Measurements from ENCODE around the gene KLHL35.
A peak's percentile ranks its signal among the peaks of the same experiment; 100 is the strongest.
"Not testable (repeated sequence)": the region's sequence is repeated elsewhere in the genome, so short reads cannot be mapped to it uniquely, and the experiment has no call there.

KLHL35 gene

DNA sequence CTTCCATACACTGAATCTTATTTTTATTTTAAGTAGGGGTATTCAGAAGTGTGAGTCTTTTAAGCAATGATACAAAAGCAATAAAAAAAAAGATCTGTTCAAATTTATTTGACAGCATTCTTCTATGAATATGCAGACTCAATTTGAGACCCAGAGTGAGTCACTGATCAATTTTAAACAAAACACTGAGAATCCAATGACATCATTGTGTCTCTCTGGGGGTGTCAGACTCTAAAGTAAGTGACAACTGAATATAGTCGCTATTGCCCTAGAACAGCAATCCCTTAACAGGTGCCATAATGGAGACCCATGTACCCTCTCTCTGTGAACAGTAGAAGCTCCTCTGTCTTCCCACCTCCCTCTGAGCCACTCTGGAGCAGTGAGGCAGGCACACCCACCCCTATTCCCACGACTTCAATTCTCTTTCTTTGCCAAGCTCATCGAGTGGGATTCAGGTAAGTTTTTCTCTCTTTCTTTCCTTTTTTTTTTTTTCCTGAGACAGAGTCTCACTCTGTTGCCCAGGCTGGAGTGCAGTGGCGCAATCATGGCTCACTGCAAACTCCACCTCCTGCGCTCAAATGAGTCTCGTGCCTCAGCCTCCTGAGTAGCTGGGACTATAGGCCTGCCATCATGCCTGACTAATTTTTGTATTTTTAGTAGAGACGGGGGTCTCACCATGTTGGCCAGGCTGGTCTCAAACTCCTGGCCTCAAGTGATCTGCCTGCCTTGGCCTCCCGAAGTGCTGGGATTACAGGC, 38.7 kb downstream of the KLHL35 start:
- FAIRE-seq, result no peak
- no peak for DNase-seq (ENCODE audit: low spot score)

DNA sequence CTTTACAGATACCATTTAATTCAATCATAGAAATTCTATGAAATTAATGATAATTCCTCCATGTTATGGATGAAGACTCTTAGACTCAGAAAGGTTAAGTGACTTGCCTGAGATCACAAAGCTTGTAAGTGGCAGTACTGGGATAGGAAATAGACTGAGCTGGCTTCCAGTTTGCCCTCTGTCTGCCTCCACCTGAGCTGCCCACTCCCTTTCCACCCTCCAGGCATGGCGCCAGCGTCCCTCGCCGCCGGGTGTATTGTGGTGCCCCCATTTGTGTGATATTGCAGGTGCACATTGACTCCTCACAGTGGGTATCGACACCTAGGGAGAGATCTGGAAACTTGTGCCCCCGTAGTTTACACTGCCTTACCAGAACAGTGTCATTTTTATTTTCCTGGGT, 43.1 kb downstream of the KLHL35 start:
- FAIRE-seq (no peak), DNase-seq (ENCODE audit: low spot score) (no peak)

DNA sequence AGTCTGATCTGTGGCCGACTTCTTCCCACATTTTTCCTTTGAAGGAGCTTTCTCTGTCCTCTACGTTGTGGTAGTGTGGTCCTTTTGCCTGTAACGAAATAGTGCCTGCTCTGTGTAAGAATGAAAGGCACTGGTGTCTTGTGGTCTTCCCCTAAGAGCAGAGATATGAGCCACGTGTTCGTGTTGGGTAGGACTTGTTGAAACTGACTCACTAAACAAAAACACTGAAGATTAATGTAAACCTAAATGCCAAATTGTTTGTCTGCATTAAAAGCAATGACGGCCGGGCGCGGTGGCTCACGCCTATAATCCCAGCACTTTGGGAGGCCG, 43.8 kb downstream of the KLHL35 start:
- FAIRE-seq (no peak), DNase-seq (ENCODE audit: low spot score) (no peak)

DNA sequence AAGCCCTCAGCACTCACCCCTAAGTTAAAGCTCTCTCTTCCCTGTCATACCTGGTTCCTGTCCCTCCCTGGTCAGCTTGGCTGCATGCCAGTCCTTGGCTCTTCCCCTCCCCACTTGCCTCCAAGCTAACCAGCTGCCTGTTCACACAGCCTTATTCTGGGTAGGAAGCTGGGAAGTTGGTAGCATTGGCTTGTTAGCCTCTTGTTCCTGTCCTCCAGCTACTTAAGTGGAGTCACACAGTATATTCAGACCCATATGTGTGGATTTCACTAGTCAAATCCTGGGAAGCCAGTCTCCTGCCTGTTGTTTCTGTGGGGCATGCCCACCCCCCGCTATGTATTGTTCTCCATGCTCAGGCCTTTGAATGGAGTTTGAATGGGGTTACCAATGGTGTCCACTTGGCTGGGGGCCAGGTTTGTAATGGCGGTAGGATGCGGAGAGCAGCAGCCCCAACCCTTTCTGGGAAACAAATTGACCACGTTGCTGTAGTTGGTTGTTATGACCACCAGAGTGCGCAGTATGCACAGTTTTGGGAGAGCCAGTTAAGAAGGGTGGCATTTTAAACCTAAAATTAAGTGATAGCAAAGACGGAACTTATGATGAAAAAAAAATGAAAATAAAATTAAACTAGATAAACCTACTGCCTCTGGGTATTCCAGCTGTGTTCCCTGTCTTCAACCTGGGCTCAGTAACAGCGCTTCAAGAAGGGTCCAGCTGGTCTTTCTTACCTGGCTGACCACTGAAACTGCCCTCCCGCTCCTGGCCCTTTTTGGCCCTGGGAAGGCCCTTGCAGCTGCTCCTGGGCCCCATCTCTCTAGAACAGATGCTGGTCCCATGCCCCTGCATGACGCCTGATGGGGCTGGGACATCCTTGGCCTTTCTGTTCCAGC, 44.4 kb downstream of the KLHL35 start:
- FAIRE-seq (no peak), DNase-seq (ENCODE audit: low spot score) (peak; percentile 40)

DNA sequence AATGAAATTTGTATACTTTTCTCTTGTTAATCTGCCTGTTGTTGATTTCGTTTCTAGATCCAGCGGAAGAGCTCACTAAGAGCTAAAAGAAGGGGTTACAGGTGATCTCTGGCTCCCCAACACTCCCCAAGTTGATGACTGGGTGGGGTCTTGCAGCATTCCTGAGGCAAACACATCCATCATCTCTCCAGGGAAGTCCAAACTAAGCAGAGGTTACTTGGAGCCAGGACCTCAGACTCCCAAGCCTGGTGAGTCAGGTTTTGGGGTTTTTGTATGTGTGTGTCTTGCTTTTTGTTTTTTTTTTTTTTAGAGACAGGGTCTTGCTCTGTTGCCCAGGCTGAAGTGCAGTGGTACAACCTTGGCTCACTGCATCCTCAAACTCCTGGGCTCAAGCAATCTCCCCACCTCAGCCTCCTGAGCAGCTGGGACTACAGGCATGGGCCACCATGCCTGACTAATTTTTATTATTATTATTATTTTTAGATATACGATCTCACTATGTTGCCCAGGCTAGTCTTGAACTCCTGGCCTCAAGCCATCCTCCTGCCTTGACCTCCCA, 45.2 kb downstream of the KLHL35 start:
- DNase-seq (ENCODE audit: low spot score) (no peak), FAIRE-seq (no peak)

DNA sequence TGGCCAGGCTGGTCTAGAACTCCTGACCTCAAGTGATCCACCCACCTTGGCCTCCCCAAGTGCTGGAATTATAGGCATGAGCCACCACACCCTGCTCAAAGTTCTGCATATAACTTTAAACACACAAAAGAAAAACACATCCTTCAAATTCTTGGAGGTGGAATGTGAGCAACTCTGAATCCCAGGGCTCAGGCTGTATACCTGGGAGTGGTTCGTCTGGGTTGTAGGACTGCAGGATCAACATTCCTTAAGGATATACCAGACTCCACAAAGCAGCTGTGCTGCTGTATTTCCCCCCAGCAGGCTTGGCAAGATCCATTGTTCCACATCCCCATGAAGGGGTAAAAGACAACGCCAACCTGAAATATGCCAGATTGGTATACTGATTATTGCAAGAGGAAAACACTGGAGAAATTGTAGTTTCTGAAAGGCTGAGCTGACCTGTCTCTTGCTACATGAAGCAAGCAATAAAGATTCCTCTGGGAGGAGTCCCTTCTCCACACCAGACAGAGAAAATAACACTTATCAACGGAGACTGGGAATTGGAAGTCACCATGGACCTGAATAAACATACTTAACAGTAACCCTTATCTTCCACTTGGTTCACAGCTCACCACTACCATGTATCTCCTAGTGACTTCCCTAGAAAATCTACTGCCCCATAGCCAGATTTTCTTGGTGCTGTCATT, 45.9 kb downstream of the KLHL35 start:
- FAIRE-seq (no peak), DNase-seq (ENCODE audit: low spot score) (no peak)

DNA sequence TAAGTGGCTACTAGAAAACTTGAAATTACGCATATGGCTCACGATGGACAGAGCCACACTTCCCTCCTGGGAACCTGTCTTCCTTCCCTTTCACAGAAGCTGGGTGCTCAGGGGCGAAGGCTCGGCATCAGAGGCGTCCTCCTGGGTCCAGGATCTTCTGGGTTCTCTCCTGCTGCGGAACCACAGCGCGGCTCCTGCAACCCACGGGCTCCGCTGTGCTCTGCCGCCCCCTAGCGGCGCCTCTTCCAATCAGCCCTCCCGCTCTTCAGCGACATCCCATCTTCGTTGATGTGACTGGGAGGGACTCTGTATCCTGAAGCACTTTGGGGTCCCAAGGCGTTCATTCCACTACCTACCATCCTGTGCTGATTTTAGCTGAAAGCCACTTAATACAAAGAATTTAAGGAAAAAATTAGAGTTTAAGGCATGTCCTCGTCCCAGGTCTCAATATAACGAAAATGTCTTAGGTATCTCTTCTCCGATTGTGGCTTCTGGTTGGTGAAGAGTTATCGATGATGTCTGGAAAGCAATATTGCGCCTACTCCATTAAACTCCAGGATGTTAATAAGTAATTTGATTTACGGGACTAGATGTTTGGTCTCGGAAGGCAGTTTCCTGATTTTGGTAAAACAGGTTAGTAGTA, 48.4 kb downstream of the KLHL35 start:
- peak; percentile 26 for DNase-seq (ENCODE audit: low spot score)
- no peak for FAIRE-seq

DNA sequence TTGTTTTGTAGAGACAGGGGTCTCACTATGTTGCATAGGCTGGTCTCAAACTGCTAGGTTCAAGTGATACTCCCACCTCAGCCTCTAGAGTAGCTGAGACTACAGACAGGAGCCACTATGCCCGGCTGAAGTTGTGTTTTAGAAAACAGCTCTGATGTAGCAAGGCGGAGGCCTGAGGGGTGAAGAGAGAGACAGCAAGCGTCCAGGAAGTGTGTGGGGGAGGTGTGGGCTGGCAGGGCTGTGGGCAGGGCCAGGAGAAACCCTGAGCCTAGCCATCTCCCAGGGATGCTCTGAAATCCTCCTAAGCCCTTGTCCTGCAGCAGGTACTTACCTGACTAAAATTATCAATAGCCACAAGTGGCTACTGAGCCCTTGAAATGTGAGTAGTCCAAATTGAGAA, 49.8 kb downstream of the KLHL35 start:
- DNase-seq (ENCODE audit: low spot score), result no peak
- FAIRE-seq, result no peak

DNA sequence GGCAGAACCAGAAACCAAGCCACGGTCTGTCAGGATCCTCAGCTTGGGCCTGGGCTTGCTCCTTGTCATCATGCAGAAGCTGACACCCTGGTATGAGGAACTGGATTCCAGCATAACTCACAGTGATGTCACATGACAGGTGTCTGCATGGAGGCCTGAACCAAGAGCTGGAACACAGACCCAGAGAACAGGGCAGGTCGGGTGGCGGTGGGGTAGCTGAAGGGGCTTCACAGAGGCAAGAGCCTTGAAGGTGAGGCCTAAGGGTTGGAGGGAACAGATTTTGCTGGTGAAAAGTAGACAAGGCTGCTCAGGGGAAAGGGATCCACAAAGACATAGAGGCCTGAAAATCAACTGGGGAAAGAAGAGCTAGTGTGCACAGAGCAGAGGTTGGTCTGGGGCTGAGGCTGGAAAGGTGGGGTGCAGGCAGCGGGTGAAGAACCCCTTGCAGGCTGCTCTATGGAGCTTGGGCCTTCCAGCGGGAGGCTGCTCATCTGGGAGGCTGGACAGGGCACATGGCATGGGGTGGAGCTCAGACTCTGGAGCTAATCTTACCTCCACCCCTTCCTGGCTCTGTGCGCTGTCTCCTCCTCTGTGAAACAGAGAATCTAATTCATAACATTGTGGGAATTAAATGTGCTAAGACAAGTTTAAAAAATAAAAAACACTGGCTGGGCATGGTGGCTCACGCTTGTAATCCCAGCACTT, 52.1 kb downstream of the KLHL35 start:
- FAIRE-seq (no peak), DNase-seq (ENCODE audit: low spot score) (no peak)

DNA sequence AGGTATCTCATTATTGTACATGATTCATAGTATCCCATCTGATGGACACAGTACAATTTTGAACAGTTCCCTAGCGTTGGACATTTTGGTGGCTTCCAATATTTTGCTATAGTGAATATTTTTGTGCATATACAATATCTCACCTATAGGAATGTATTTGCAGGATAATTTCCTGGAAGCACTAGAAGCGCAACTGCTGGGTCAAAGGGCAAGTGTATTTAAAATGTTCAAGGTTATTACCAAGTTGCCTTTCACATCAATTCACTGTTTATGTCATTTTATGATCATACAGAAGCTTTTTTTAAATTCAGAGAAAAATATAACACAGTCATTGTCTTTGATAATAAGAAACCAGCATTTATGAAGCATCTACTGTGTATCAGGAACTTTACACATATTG, 52.8 kb downstream of the KLHL35 start:
- DNase-seq (ENCODE audit: low spot score) (no peak), FAIRE-seq (no peak)

DNA sequence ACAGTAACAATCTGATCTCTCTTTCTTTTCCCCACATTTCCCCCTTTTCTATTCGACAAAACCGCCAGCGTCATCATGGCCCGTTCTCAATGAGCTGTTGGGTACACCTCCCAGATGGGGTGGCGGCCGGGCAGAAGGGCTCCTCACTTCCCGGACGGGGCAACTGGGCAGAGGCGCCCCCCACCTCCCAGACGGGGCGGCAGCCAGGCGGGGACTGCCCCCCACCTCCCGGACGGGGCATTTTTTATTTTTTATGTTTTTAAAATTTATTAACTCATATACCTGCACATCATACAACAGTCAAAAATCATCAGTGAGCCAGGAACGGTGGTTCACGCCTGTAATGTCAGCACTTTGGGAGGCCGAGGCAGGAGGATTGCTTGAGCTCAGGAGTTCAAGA, 54.2 kb downstream of the KLHL35 start:
- not testable (repeated sequence) for DNase-seq (ENCODE audit: low spot score); FAIRE-seq

DNA sequence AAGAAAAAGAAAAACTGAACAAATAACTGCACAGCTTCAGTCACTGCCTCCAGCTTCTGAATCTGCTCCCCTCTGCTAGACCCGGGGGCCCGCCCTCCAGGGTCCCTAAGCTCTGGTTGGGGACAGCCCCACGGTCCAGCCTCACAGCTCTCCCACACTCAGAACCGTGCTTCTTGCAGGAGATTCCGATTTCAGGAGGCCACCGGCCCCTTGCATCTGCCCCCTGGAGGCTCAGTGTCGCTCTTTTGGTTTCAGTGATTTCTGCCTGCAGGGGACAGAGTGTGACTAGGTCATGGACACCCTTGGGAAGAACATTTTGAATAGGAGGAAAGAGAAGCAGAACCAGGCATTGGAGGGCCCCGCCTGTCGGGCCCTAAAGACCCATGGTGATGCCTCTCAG, 56.8 kb downstream of the KLHL35 start:
- DNase-seq (ENCODE audit: low spot score) (no peak), FAIRE-seq (no peak)

DNA sequence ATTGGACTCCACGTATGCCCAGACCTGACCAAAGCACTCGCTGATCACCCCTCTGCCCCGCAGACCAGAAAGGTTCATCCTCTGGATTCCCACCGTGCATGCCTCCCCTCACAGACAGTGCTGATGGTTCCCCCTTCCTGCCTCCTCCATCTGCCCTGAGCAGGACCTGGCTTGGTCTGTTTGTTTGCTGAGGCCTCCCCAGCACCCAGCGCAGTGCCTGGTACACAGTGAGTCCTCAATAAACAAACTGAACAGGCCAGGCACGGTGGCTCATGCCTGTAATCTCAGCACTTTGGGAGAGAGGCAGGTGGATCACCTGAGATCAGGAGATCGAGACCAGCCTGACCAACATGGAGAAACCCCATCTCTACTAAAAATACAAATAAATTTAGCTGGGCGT, 57.4 kb downstream of the KLHL35 start:
- no peak for FAIRE-seq
- no peak for DNase-seq (ENCODE audit: low spot score)

DNA sequence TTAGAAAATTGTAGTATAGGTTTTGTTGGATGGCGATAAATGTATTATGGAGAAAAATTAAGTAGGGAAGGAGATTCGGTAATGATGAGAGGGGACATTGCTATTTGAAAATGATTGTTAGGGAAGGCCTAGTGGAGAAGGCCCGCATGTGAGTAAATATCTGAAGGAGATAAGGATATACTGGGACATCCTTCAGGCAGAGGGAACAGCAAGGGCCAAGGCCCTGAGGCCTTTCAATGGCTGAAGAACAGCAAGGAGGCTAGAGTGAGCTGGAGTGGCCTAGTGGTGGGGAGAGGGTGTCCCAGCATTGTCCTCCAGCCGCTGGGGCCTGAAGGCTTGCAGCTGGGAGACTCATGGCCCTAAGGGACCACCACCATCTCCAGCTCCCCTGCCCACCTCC, 58.4 kb downstream of the KLHL35 start:
- no peak for DNase-seq (ENCODE audit: low spot score)
- no peak for FAIRE-seq

DNA sequence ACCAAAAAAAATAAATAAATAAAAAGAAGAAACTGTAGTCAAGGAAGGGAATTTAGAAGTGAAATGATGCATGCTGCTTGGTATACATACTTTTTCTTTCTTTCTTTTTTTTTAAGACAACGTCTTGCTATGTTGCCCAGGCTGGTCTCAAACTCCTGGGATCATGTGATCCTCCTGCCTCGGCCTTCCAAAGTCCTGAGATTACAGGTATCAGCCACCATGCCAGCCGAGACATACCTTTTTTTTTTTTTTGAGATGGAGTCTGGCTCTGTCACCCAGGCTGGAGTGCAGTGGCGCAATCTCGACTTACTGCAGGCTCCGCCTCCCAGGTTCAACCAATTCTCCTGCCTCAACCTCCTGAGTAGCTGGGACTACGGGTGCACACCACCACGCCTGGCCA, 59.8 kb downstream of the KLHL35 start:
- FAIRE-seq, result no peak
- DNase-seq (ENCODE audit: low spot score), result no peak
